Effector CD4-positive, alpha-beta T cell (primary cell): ENCODE data around the gene ANKRD28.
"Not testable (repeated sequence)": the region's sequence is repeated elsewhere in the genome, so short reads cannot be mapped to it uniquely, and the experiment has no call there.

ENCODE experiments used
- DNase-seq: peaks from one replicate; pipeline ENCODE4 v3.0.0-alpha.2; 2020
- total RNA-seq: gene quantifications from one replicate; lab custom pipeline; 2026; lab: John Stamatoyannopoulos, UW

The ANKRD28 gene
- 107 reads per million, percentile 84 among the genes with 10 or more reads in this experiment for total RNA-seq

- no peak for DNase-seq
Observed at GRCh38 chr3:15797642-15798303, at the start of gene ANKRD28. Gene ANKRD28 (minus strand): TSS chr3:15797979. CDS start chr3:15796521, 1,458 bp downstream.

- DNase-seq = no peak
Observed at GRCh38 chr3:15847239-15847638, 49.5 kb upstream of the ANKRD28 start.

- DNase-seq = no peak
Observed at GRCh38 chr3:15846606-15847005, 48.8 kb upstream of the ANKRD28 start.

GRCh38 chr3:15845475-15845874, 47.7 kb upstream of the ANKRD28 start:
- DNase-seq = no peak

- DNase-seq = no peak
Observed at GRCh38 chr3:15844889-15845288, 47.1 kb upstream of the ANKRD28 start.

GRCh38 chr3:15841091-15841973, 43.6 kb upstream of the ANKRD28 start:
- DNase-seq = not testable (repeated sequence)

- DNase-seq = no peak
Observed at GRCh38 chr3:15839568-15839967, 41.8 kb upstream of the ANKRD28 start.

- DNase-seq = no peak
Observed at GRCh38 chr3:15831927-15832326, 34.1 kb upstream of the ANKRD28 start.

GRCh38 chr3:15825016-15825415, 27.2 kb upstream of the ANKRD28 start:
- DNase-seq = no peak

- DNase-seq = no peak
Observed at GRCh38 chr3:15823092-15823491, 25.3 kb upstream of the ANKRD28 start.

- DNase-seq = no peak
Observed at GRCh38 chr3:15822281-15822680, 24.5 kb upstream of the ANKRD28 start.

GRCh38 chr3:15820911-15821310, 23.1 kb upstream of the ANKRD28 start:
- DNase-seq = no peak

- DNase-seq = no peak
Observed at GRCh38 chr3:15819576-15819975, 21.8 kb upstream of the ANKRD28 start.

GRCh38 chr3:15819043-15819442, 21.3 kb upstream of the ANKRD28 start:
- no peak for DNase-seq

GRCh38 chr3:15815696-15816095, 17.9 kb upstream of the ANKRD28 start:
- no peak for DNase-seq

- not testable (repeated sequence) for DNase-seq
Observed at GRCh38 chr3:15813079-15813478, 15.3 kb upstream of the ANKRD28 start.

GRCh38 chr3:15812183-15812582, 14.4 kb upstream of the ANKRD28 start:
- no peak for DNase-seq

GRCh38 chr3:15810702-15811101, 12.9 kb upstream of the ANKRD28 start:
- no peak for DNase-seq

GRCh38 chr3:15809313-15809712, 11.5 kb upstream of the ANKRD28 start:
- DNase-seq = no peak

- no peak for DNase-seq
Observed at GRCh38 chr3:15808679-15809310, 11.0 kb upstream of the ANKRD28 start.

GRCh38 chr3:15805756-15806266, 8.0 kb upstream of the ANKRD28 start:
- no peak for DNase-seq

- DNase-seq = no peak
Observed at GRCh38 chr3:15804553-15805095, 6.8 kb upstream of the ANKRD28 start.

- DNase-seq = no peak
Observed at GRCh38 chr3:15803921-15804320, 6.1 kb upstream of the ANKRD28 start.
